Measurements from ENCODE around the gene DOCK9. TPM values are rescaled to one million over a fixed set of nuclear protein-coding genes. Genes with fewer than 3 reads are reported as not detected.

Gene DOCK9
- total and polyA plus RNA-seq, 7 donors, result 13.8 to 39.5 (median 19.9) TPM

GRCh38 chr13:98959291-98959690 is 18.6 kb downstream of the DOCK9 start:
- ATAC-seq (no peak), DNase-seq (no peak)
- intact Hi-C loops (cut with DNase I), result loop anchor here in 1 of 2 donors (1.0 kb wide), 1 partner anchor 31 kb away; no protein-coding TSS in a partner anchor
- no peaks in the 10 kb centered on the region for H3K36me3 ChIP-seq (ENCODE audit: insufficient read depth in 1 of 2, low read depth in 1 of 2)
- no peak overlapping the region for H3K4me3 ChIP-seq
- H3K27ac ChIP-seq, result peak overlapping the region; percentile 57
- 26 to 52% (median 37%) methylated on average over 2 of the region's 2 CpGs for WGBS, 3 donors
- H3K4me1 ChIP-seq, result no peaks in the 10 kb centered on the region
- TF ChIP-seq CTCF (IDR thresholded peaks at IDR 0.05), result no peak
- H3K9me3 ChIP-seq, result no peaks in the 10 kb centered on the region
- H3K27me3 ChIP-seq (ENCODE audit: insufficient read depth in 3 of 3, low read length in 2 of 3), result no peaks in the 10 kb centered on the region

- H3K27ac ChIP-seq, result no peak overlapping the region
These were observed 19.4 kb downstream of the DOCK9 start for GRCh38 chr13:98958443-98958794.

GRCh38 chr13:98957731-98958442 is 20.0 kb downstream of the DOCK9 start:
- no peaks in the 10 kb centered on the region for H3K27me3 ChIP-seq (ENCODE audit: insufficient read depth in 3 of 3, low read length in 2 of 3)
- intact Hi-C loops (cut with DNase I), result no loop called here
- no peak for TF ChIP-seq CTCF (IDR thresholded peaks at IDR 0.05)
- ATAC-seq, result no peak
- H3K36me3 ChIP-seq (ENCODE audit: insufficient read depth in 1 of 2, low read depth in 1 of 2), result no peaks in the 10 kb centered on the region
- H3K4me1 ChIP-seq, result no peaks in the 10 kb centered on the region
- 50 to 77% (median 65%) methylated on average over 3 of the region's 3 CpGs for WGBS, 3 donors
- H3K4me3 ChIP-seq, result no peak overlapping the region
- H3K9me3 ChIP-seq, result no peaks in the 10 kb centered on the region
- DNase-seq, result no peak
- H3K27ac ChIP-seq, result no peak overlapping the region

More at GRCh38 chr13:98958443-98958794, 19.4 kb downstream of the DOCK9 start:
- H3K4me3 ChIP-seq, result no peak overlapping the region
- intact Hi-C loops (cut with DNase I), result no loop called here
- no peaks in the 10 kb centered on the region for H3K4me1 ChIP-seq
- no peak for ATAC-seq
- 81 to 88% (median 87%) methylated on average over 3 of the region's 3 CpGs for WGBS, 3 donors
- H3K36me3 ChIP-seq (ENCODE audit: insufficient read depth in 1 of 2, low read depth in 1 of 2), result no peaks in the 10 kb centered on the region
- no peak for TF ChIP-seq CTCF (IDR thresholded peaks at IDR 0.05)
- H3K9me3 ChIP-seq, result no peaks in the 10 kb centered on the region
- DNase-seq, result no peak
- H3K27me3 ChIP-seq (ENCODE audit: insufficient read depth in 3 of 3, low read length in 2 of 3), result no peaks in the 10 kb centered on the region

GRCh38 chr13:98955336-98955735 is 22.5 kb downstream of the DOCK9 start:
- Histone ChIP-seq H3K27ac (no peak overlapping the region), H3K4me3 (no peak overlapping the region), H3K36me3 (ENCODE audit: insufficient read depth in 1 of 2, low read depth in 1 of 2) (no peaks in the 10 kb centered on the region), H3K9me3 (no peaks in the 10 kb centered on the region), H3K4me1 (no peaks in the 10 kb centered on the region), H3K27me3 (ENCODE audit: insufficient read depth in 3 of 3, low read length in 2 of 3) (no peaks in the 10 kb centered on the region)
- 94 to 97% (median 95%) methylated on average over 9 of the region's 9 CpGs for WGBS, 3 donors
- ATAC-seq (no peak), DNase-seq (no peak)
- intact Hi-C loops (cut with DNase I), result no loop called here
- no peak for TF ChIP-seq CTCF (IDR thresholded peaks at IDR 0.05)

GRCh38 chr13:98954313-98954712 is 23.6 kb downstream of the DOCK9 start:
- no peak for TF ChIP-seq CTCF (IDR thresholded peaks at IDR 0.05)

More at GRCh38 chr13:98954313-98954712, 23.6 kb downstream of the DOCK9 start:
- Histone ChIP-seq H3K4me3 (no peak overlapping the region), H3K36me3 (ENCODE audit: insufficient read depth in 1 of 2, low read depth in 1 of 2) (no peaks in the 10 kb centered on the region), H3K27me3 (ENCODE audit: insufficient read depth in 3 of 3, low read length in 2 of 3) (no peaks in the 10 kb centered on the region), H3K4me1 (no peaks in the 10 kb centered on the region), H3K9me3 (no peaks in the 10 kb centered on the region), H3K27ac (no peak overlapping the region)
- ATAC-seq (peak in 1 of 4 donors; percentile 30), DNase-seq (no peak)
- intact Hi-C loops (cut with DNase I), result no loop called here
- WGBS, 3 donors, result 54 to 60% (median 58%) methylated on average over 4 of the region's 4 CpGs
